H1 (cell line): Measurements from ENCODE around the gene ADRB2. TPM values are rescaled to one million over a fixed set of nuclear protein-coding genes. Genes with fewer than 3 reads are reported as not detected.

Source experiments
- CTCF ChIA-PET: fragments of 300-600 bp; sonication (Branson Sonifier 250); formaldehyde crosslinking; loops from one replicate; lab custom pipeline; 2021; ENCODE audit not compliant: partially characterized antibody; lab: Charles Lee
- POLR2A ChIA-PET: fragments of 300-600 bp; sonication (Branson Sonifier 250); formaldehyde crosslinking; loops from one replicate; lab custom pipeline; 2021; ENCODE audit warnings: inconsistent platforms; ENCODE audit not compliant: partially characterized antibody; lab: Charles Lee
- DNase-seq, 2 experiments: peaks; one replicate each; pipeline versions ENCODE4 v3.0.0 to v3.0.0-alpha.2; 2010 to 2022; ENCODE audit warnings: low spot score in 2 of 2, low read depth in 1 of 2, mixed read lengths in 1 of 2
- FAIRE-seq: peaks from 2 replicates; lab custom pipeline; 2011; peaks lifted over from hg19 to GRCh38; lab: Jason Lieb, UNC
- H2AFZ ChIP-seq: 2 replicates; pipeline ENCODE4 v1.8.1; 2012; ENCODE audit warnings: low read length, inconsistent platforms
- H2AK5ac ChIP-seq: 2 replicates; pipeline ENCODE4 v1.6.1; 2013; ENCODE audit warnings: low read depth, low read length
- H2BK120ac ChIP-seq: replicated peaks from 2 replicates; pipeline ENCODE3; 2013; ENCODE audit warnings: low read depth, low read length, inconsistent platforms
- H2BK12ac ChIP-seq: 2 replicates; pipeline ENCODE4 v1.6.1; 2013; ENCODE audit warnings: low read depth, low read length
- H2BK15ac ChIP-seq: 2 replicates; pipeline ENCODE4 v1.6.1; 2013; ENCODE audit warnings: low read length
- H2BK20ac ChIP-seq: 2 replicates; pipeline ENCODE4 v1.6.1; 2013; ENCODE audit warnings: low read length
- H2BK5ac ChIP-seq: 2 replicates; pipeline ENCODE4 v1.6.1; 2013; ENCODE audit warnings: low read depth, low read length
- H3K14ac ChIP-seq: 2 replicates; pipeline ENCODE4 v1.6.1; 2013; ENCODE audit warnings: inconsistent platforms; ENCODE audit not compliant: insufficient read length
- H3K18ac ChIP-seq: 2 replicates; pipeline ENCODE4 v1.6.1; 2013; ENCODE audit warnings: low read length; ENCODE audit errors: extremely low read depth
- H3K23ac ChIP-seq: 2 replicates; pipeline ENCODE4 v1.6.1; 2013; ENCODE audit warnings: inconsistent platforms; ENCODE audit not compliant: insufficient read length
- H3K23me2 ChIP-seq: 2 replicates; pipeline ENCODE4 v1.6.1; 2013; ENCODE audit warnings: low read depth, low read length
- H3K27ac ChIP-seq: 2 replicates; pipeline ENCODE4 v1.6.1; 2011; ENCODE audit warnings: low read depth, low read length, inconsistent platforms
- H3K27me3 ChIP-seq, 4 experiments: replicated peaks in 1 of 4; 1 replicate in 1 of 4; 2 replicates in 3 of 4; pipeline versions ENCODE4 v1.6.1 to v1.8.1; 2011 to 2013; ENCODE audit warnings: low read length in 3 of 4, mild to moderate bottlenecking in 3 of 4, inconsistent platforms in 2 of 4, mixed read lengths in 2 of 4, moderate library complexity in 1 of 4; ENCODE audit not compliant: control insufficient read depth in 3 of 4, insufficient read depth in 3 of 4; ENCODE audit errors: extremely low read depth in 1 of 4
- H3K36me3 ChIP-seq, 4 experiments: 2 replicates each; pipeline versions ENCODE4 v1.6.1 to v1.8.1; 2011 to 2013; ENCODE audit warnings: mild to moderate bottlenecking in 4 of 4, low read length in 3 of 4, moderate library complexity in 2 of 4, control low read depth in 1 of 4, inconsistent platforms in 1 of 4; ENCODE audit not compliant: insufficient read depth in 4 of 4, control insufficient read depth in 2 of 4
- H3K4ac ChIP-seq: replicated peaks from 2 replicates; pipeline ENCODE3; 2013; ENCODE audit warnings: low read length, low read depth, mixed read lengths, inconsistent platforms; ENCODE audit not compliant: insufficient read length
- H3K4me1 ChIP-seq, 4 experiments: replicated peaks in 1 of 4; 1 replicate in 1 of 4; 2 replicates in 3 of 4; pipeline versions ENCODE4 v1.6.1 to v1.8.1; 2011 to 2013; ENCODE audit warnings: low read length in 3 of 4, inconsistent platforms in 2 of 4, mixed read lengths in 1 of 4; ENCODE audit not compliant: insufficient read depth in 4 of 4, control insufficient read depth in 3 of 4
- H3K4me2 ChIP-seq, 2 experiments: 2 replicates each; pipeline versions ENCODE4 v1.6.1 to v1.8.1; 2011 to 2013; ENCODE audit warnings: low read depth in 2 of 2, low read length in 2 of 2, control low read depth in 1 of 2, inconsistent platforms in 1 of 2, mild to moderate bottlenecking in 1 of 2; ENCODE audit not compliant: insufficient read depth in 1 of 2
- H3K4me3 ChIP-seq, 4 experiments: fragments of 200-600, 300-600 bp in 1 of 4; sonication (generic), shearing (Covaris generic), sonication (Bioruptor Twin) in 1 of 4; 2 replicates each; pipeline versions ENCODE4 v1.5.1 to v1.8.1; 2011 to 2016; ENCODE audit warnings: low read length in 4 of 4, low read depth in 3 of 4, control low read depth in 2 of 4, inconsistent platforms in 2 of 4, mild to moderate bottlenecking in 2 of 4, mixed read lengths in 1 of 4, moderate library complexity in 1 of 4; ENCODE audit not compliant: insufficient read depth in 2 of 4; ENCODE audit errors: extremely low read depth in 1 of 4
- H3K56ac ChIP-seq: replicated peaks from 2 replicates; pipeline ENCODE3; 2013; ENCODE audit warnings: low read depth, mild to moderate bottlenecking, mixed read lengths, low read length, inconsistent platforms; ENCODE audit not compliant: insufficient read length
- H3K79me1 ChIP-seq: 2 replicates; pipeline ENCODE4 v1.6.1; 2013; ENCODE audit warnings: low read depth, low read length, control low read depth
- H3K79me2 ChIP-seq, 2 experiments: 2 replicates each; pipeline versions ENCODE4 v1.6.1 to v1.8.1; 2012 to 2013; ENCODE audit warnings: low read length in 2 of 2, mild to moderate bottlenecking in 2 of 2, inconsistent platforms in 1 of 2; ENCODE audit not compliant: insufficient read depth in 2 of 2, control insufficient read depth in 1 of 2
- H3K9ac ChIP-seq, 4 experiments: replicated peaks in 1 of 4; 1 replicate in 1 of 4; 2 replicates in 3 of 4; pipeline versions ENCODE4 v1.6.1 to v1.8.1; 2011 to 2013; ENCODE audit warnings: low read depth in 3 of 4, low read length in 3 of 4, control low read depth in 2 of 4, mild to moderate bottlenecking in 2 of 4, moderate library complexity in 2 of 4, inconsistent platforms in 1 of 4; ENCODE audit errors: extremely low read depth in 1 of 4
- H3K9me3 ChIP-seq, 2 experiments: 2 replicates each; pipeline versions ENCODE4 v1.6.1 to v1.8.1; 2012 to 2013; ENCODE audit warnings: mild to moderate bottlenecking in 2 of 2, moderate library complexity in 2 of 2, control low read depth in 1 of 2, inconsistent platforms in 1 of 2, low read depth in 1 of 2, low read length in 1 of 2, mixed read lengths in 1 of 2; ENCODE audit not compliant: insufficient read depth in 2 of 2
- H4K20me1 ChIP-seq, 2 experiments: replicated peaks in 1 of 2; 2 replicates each; pipeline versions ENCODE3 to v1.8.1; 2011 to 2013; ENCODE audit warnings: inconsistent platforms in 2 of 2, low read length in 2 of 2, mild to moderate bottlenecking in 1 of 2; ENCODE audit not compliant: insufficient read depth in 2 of 2, control insufficient read depth in 1 of 2
- H4K5ac ChIP-seq: 2 replicates; pipeline ENCODE4 v1.6.1; 2013; ENCODE audit warnings: low read length, low read depth, mixed read lengths, inconsistent platforms; ENCODE audit not compliant: insufficient read length
- H4K8ac ChIP-seq: 2 replicates; pipeline ENCODE4 v1.8.0; 2013; ENCODE audit warnings: mild to moderate bottlenecking, moderate library complexity, low read length, inconsistent platforms; ENCODE audit not compliant: insufficient read depth; ENCODE audit errors: extremely low read depth
- H4K91ac ChIP-seq: replicated peaks from 2 replicates; pipeline ENCODE3; 2013; ENCODE audit warnings: low read length, mixed read lengths, inconsistent platforms; ENCODE audit not compliant: insufficient read length
- BACH1 ChIP-seq: IDR thresholded peaks from 2 replicates; pipeline ENCODE4 v1.6.1; 2012; ENCODE audit warnings: low read length, improper control_type of control experiment
- BRCA1 ChIP-seq: IDR thresholded peaks from 2 replicates; pipeline ENCODE4 v1.6.1; 2012; ENCODE audit warnings: low read depth, low read length, improper control_type of control experiment
- CBX5 ChIP-seq: fragments of 300-800, 300-1000 bp; sonication (generic); IDR thresholded peaks from 2 replicates; pipeline ENCODE4 v1.7.1; 2016; ENCODE audit warnings: antibody characterized with exemption, low read length, low read depth
- CTBP2 ChIP-seq: IDR thresholded peaks from 2 replicates; pipeline ENCODE4 v1.7.0; 2011; ENCODE audit warnings: borderline replicate concordance, mild to moderate bottlenecking, moderate library complexity, mixed read lengths, low read length; ENCODE audit not compliant: insufficient read depth, insufficient read length
- E2F6 ChIP-seq: IDR thresholded peaks from 2 replicates; pipeline ENCODE4 v1.6.1; 2012; ENCODE audit warnings: inconsistent platforms
- EGR1 ChIP-seq: IDR thresholded peaks from 2 replicates; pipeline ENCODE4 v1.6.1; 2011; ENCODE audit warnings: low read depth, low read length, borderline replicate concordance
- HDAC2 ChIP-seq, 2 experiments: fragments of 300-600 bp in 1 of 2; sonication (generic) in 1 of 2; IDR thresholded peaks; 2 replicates each; pipeline ENCODE4 v1.6.1; 2011 to 2012; ENCODE audit warnings: low read depth in 2 of 2, low read length in 2 of 2, mild to moderate bottlenecking in 2 of 2, moderate library complexity in 2 of 2, borderline replicate concordance in 1 of 2, inconsistent platforms in 1 of 2
- HDAC6 ChIP-seq: IDR thresholded peaks from one replicate; pipeline ENCODE4 v1.7.1; 2012; ENCODE audit warnings: low read depth, mild to moderate bottlenecking, inconsistent platforms, low read length, moderate library complexity
- NANOG ChIP-seq: IDR thresholded peaks from 2 replicates; pipeline ENCODE4 v1.6.1; 2011; ENCODE audit warnings: low read length, low read depth, mild to moderate bottlenecking, inconsistent platforms; ENCODE audit not compliant: insufficient read depth, poor library complexity, severe bottlenecking
- POLR2AphosphoS5 ChIP-seq: IDR thresholded peaks from 2 replicates; pipeline ENCODE4 v1.6.1; 2011; ENCODE audit warnings: low read depth, low read length
- RBBP5 ChIP-seq: IDR thresholded peaks from 2 replicates; pipeline ENCODE4 v1.7.1; 2012; ENCODE audit warnings: low read depth, mild to moderate bottlenecking, inconsistent platforms, low read length, moderate library complexity, borderline replicate concordance
- SIX5 ChIP-seq: IDR thresholded peaks from 2 replicates; pipeline ENCODE4 v1.6.1; 2011; ENCODE audit warnings: mild to moderate bottlenecking, low read depth, low read length
- TBP ChIP-seq: IDR thresholded peaks from 2 replicates; pipeline ENCODE4 v1.6.1; 2011; ENCODE audit warnings: low read depth, low read length, improper control_type of control experiment
- ZNF274 ChIP-seq: IDR thresholded peaks from 2 replicates; pipeline ENCODE4 v1.7.0; 2012; ENCODE audit warnings: low read length, borderline replicate concordance; ENCODE audit errors: extremely low read depth
- WGBS, 2 experiments: shearing (Covaris generic) in 1 of 2; methylation state at CpG; one replicate each; pipeline versions ENCODE4 v1.1.6 to v1.1.7; 2013 to 2015; ENCODE audit warnings: low lambda C conversion rate in 2 of 2, mixed read lengths in 2 of 2, inconsistent platforms in 1 of 2, low coverage in 1 of 2, missing lambda C conversion rate in 1 of 2; ENCODE audit not compliant: insufficient replicate concordance in 2 of 2, insufficient coverage in 1 of 2, insufficient read length in 1 of 2; ENCODE audit errors: extremely low coverage in 1 of 2, missing lambda C conversion rate in 1 of 2; 5-methylcytosine and 5-hydroxymethylcytosine counted together
- polyA plus RNA-seq, 7 experiments: library from polyadenylated mRNA; depleted of rRNA in 3 of 7; stranded (reverse) in 5 of 7; unstranded in 2 of 7; fragments of >200 nt in 5 of 7; fragments of 200-250 nt in 2 of 7; gene quantifications; 1 replicate in 5 of 7; 2 replicates in 1 of 7; 4 replicates in 1 of 7; pipeline versions ENCODE4 v1.2.1 to v1.2.3, GENCODE V29; 2011 to 2013; ENCODE audit warnings: missing spikeins in 2 of 7, mixed read lengths in 2 of 7
- total RNA-seq: library from RNA; stranded (reverse); fragmentation: NEBNext Ultra II Directional; extraction: Animal tissue kit (Norgen Biotek cat#: 25700); gene quantifications from 2 replicates; pipeline ENCODE4 v1.2.1, GENCODE V29; 2021

The ADRB2 gene
- total and polyA plus RNA-seq, 2 of the 8 experiments (the other 6 are each of a cell fraction or from before 2014, with no cell fraction given) = 0.65 to 0.77 TPM

- no peak overlapping the region for H4K5ac ChIP-seq
- FAIRE-seq = no peak
- no peak overlapping the region for H3K4ac ChIP-seq
- 83% methylated on average over 6 of the region's 6 CpGs; no CpG with 5 or more reads in 1 of the 2 experiments for WGBS, 2 experiments
- no peak overlapping the region for H3K4me2 ChIP-seq
- H2BK5ac ChIP-seq = no peak overlapping the region
- H3K4me1 ChIP-seq = no peaks in the 10 kb centered on the region
- ChIA-PET CTCF (interaction anchor here (0.9 to 1.6 kb wide), 5 partner anchors 9 to 133 kb away, joined by 3 to 4 read pairs (median 3); no protein-coding TSS in a partner anchor), POLR2A (no interaction called here)
- no peaks in the 10 kb centered on the region for H3K79me2 ChIP-seq
- H3K56ac ChIP-seq = no peak overlapping the region
- H3K79me1 ChIP-seq = no peaks in the 10 kb centered on the region
- H2BK20ac ChIP-seq = no peak overlapping the region
- no peak overlapping the region for H4K8ac ChIP-seq
- H3K4me3 ChIP-seq = no peak overlapping the region
- no peak overlapping the region for H3K23ac ChIP-seq
- H2AFZ ChIP-seq = no peak overlapping the region
- no peak overlapping the region for H4K91ac ChIP-seq
- no peak overlapping the region for H3K9ac ChIP-seq
- no peak overlapping the region for H3K18ac ChIP-seq
- H2BK15ac ChIP-seq = no peak overlapping the region
- no peak overlapping the region for H3K14ac ChIP-seq
- no peaks in the 10 kb centered on the region for H4K20me1 ChIP-seq
- no peak overlapping the region for H3K27ac ChIP-seq
- no peak for TF ChIP-seq EGR1
- TF ChIP-seq SIX5 = no peak
- TF ChIP-seq E2F6 = no peak
- no peak for TF ChIP-seq NANOG
- no peak for TF ChIP-seq TBP
- TF ChIP-seq CBX5 = no peak
- no peak for TF ChIP-seq BACH1
- no peak for TF ChIP-seq POLR2AphosphoS5
- no peak for TF ChIP-seq HDAC6
- TF ChIP-seq CTBP2 = no peak
- TF ChIP-seq BRCA1 = no peak
- no peak for TF ChIP-seq HDAC2 (IDR thresholded peaks at IDR 0.05; ENCODE audit: borderline replicate concordance in 1 of 2, low read depth in 2 of 2, low read length in 2 of 2)
- no peak for TF ChIP-seq ZNF274
- TF ChIP-seq RBBP5 = no peak
- no peaks in the 10 kb centered on the region for H3K23me2 ChIP-seq
- DNase-seq = no peak
- no peak overlapping the region for H2BK12ac ChIP-seq
- H2AK5ac ChIP-seq = no peak overlapping the region
- no peaks in the 10 kb centered on the region for H3K9me3 ChIP-seq
- H3K27me3 ChIP-seq = no peaks in the 10 kb centered on the region
- H2BK120ac ChIP-seq = no peak overlapping the region
- H3K36me3 ChIP-seq = no peaks in the 10 kb centered on the region
Observed at GRCh38 chr5:148858547-148858946, 32.1 kb downstream of the ADRB2 start.
